PC-3 (cell line): ENCODE data around the gene TAF3.

Source experiments
- EZH2 ChIP-seq: fragments of 300-600 bp; sonication (generic); IDR thresholded peaks from one replicate; pipeline ENCODE4 v1.6.1; 2017; ENCODE audit warnings: antibody characterized with exemption, mild to moderate bottlenecking, low read length; ENCODE audit not compliant: unreplicated experiment
- TF ChIP-seq, protein P1 (sequence below): fragments of 300-600 bp; sonication (generic); conservative IDR thresholded peaks from 2 replicates; pipeline ENCODE4 v1.5.1; 2017; ENCODE audit warnings: antibody characterized with exemption, low read depth, mild to moderate bottlenecking, low read length

DNA sequence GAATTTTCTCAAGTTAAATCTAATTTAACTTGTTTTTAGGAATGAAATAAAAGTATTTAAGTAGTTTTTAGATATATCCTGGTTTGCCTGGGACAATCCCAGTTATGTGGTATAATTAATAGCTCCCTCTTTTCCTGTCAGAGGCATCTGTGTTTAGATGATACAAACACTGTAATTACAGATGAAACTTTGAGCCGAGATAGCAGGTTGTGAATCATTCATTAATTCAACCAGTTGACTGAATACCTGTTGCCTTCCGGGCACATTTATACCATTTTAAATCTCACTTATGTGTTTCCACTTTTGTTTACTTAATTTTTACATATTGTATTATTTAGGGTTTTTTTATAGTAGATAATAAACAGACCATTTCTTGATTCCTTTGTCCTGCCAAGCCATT lies 154.1 kb downstream of the TAF3 start:
- TF ChIP-seq, protein P1, sequence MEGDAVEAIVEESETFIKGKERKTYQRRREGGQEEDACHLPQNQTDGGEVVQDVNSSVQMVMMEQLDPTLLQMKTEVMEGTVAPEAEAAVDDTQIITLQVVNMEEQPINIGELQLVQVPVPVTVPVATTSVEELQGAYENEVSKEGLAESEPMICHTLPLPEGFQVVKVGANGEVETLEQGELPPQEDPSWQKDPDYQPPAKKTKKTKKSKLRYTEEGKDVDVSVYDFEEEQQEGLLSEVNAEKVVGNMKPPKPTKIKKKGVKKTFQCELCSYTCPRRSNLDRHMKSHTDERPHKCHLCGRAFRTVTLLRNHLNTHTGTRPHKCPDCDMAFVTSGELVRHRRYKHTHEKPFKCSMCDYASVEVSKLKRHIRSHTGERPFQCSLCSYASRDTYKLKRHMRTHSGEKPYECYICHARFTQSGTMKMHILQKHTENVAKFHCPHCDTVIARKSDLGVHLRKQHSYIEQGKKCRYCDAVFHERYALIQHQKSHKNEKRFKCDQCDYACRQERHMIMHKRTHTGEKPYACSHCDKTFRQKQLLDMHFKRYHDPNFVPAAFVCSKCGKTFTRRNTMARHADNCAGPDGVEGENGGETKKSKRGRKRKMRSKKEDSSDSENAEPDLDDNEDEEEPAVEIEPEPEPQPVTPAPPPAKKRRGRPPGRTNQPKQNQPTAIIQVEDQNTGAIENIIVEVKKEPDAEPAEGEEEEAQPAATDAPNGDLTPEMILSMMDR = no peak
- no peak for TF ChIP-seq EZH2
